Aorta (tissue), 5 donors: ENCODE data around the gene NUP85. TPM values are rescaled to one million over a fixed set of nuclear protein-coding genes. Genes with fewer than 3 reads are reported as not detected.

Experiments
- ATAC-seq: fragments of 200-7000 bp; cut with Tn5 transposase; one replicate; pipeline ENCODE4 v1.9.1; 2022; ENCODE audit warnings: moderate library complexity; ENCODE audit not compliant: low FRiP score
- DNase-seq, 2 donors: peaks; one replicate each; pipeline ENCODE4 v3.0.0-alpha.2; 2020
- H3K27ac ChIP-seq, 2 donors: one replicate each; pipeline ENCODE4 v1.5.1; 2013; ENCODE audit warnings: low read length in 2 of 2, mild to moderate bottlenecking in 2 of 2, moderate library complexity in 2 of 2, control low read depth in 1 of 2, inconsistent platforms in 1 of 2, low read depth in 1 of 2
- H3K27me3 ChIP-seq, 2 donors: one replicate each; pipeline ENCODE4 v1.6.1; 2013; ENCODE audit warnings: control low read depth in 1 of 2, low read length in 1 of 2, mild to moderate bottlenecking in 1 of 2, moderate library complexity in 1 of 2; ENCODE audit not compliant: insufficient read depth in 2 of 2, control insufficient read depth in 1 of 2
- H3K36me3 ChIP-seq, 2 donors: one replicate each; pipeline ENCODE4 v1.6.1; 2013; ENCODE audit warnings: control low read depth in 1 of 2, low read length in 1 of 2, mild to moderate bottlenecking in 1 of 2; ENCODE audit not compliant: insufficient read depth in 2 of 2, control insufficient read depth in 1 of 2
- H3K4me1 ChIP-seq, 2 donors: one replicate each; pipeline ENCODE4 v1.6.1; 2013; ENCODE audit warnings: low read length in 2 of 2, control low read depth in 1 of 2, mild to moderate bottlenecking in 1 of 2, moderate library complexity in 1 of 2; ENCODE audit not compliant: insufficient read depth in 2 of 2, control insufficient read depth in 1 of 2
- H3K4me3 ChIP-seq, 2 donors: one replicate each; pipeline ENCODE4 v1.5.1; 2013; ENCODE audit warnings: low read length in 2 of 2, control low read depth in 1 of 2, mild to moderate bottlenecking in 1 of 2
- H3K9me3 ChIP-seq: one replicate; pipeline ENCODE4 v1.6.1; 2013; ENCODE audit warnings: mild to moderate bottlenecking, low read length; ENCODE audit not compliant: control insufficient read depth
- WGBS, 2 donors: extraction: QIAGEN DNeasy Blood & Tissue Kit; methylation state at CpG; one replicate each; pipeline ENCODE4 v1.1.7; 2013; 5-methylcytosine and 5-hydroxymethylcytosine counted together
- intact Hi-C, 2 donors: fragments of 100-400 bp; cut with DNase I; formaldehyde crosslinking; loops; one replicate each; pipeline versions ENCODE4 v1.14.2 to v1.15.0; 2022
- polyA plus RNA-seq, 2 donors: library from polyadenylated mRNA; stranded (reverse); fragments of 200-250 nt; gene quantifications; one replicate each; pipeline ENCODE4 v1.2.3, GENCODE V29; 2013
- total RNA-seq, 2 donors: library from RNA; stranded (reverse); fragmentation: NEBNext Ultra II Directional; extraction: Animal tissue kit (Norgen Biotek cat#: 25700); gene quantifications; one replicate each; pipeline ENCODE4 v1.2.1, GENCODE V29; 2021
- donor health status: healthy with polysubstance abuse.
- donor health status: Bipolar disorder and iron deficiency.
- donor health status: DM: no; HTN: no; CAD: no.
- donor health status: DM: no; HTN: no; CAD: no.
- donor health status: DM: yes; HTN: yes; CAD: no.

The NUP85 gene
- total and polyA plus RNA-seq, 4 donors, result 17.2 to 99.5 (median 73.6) TPM

DNA sequence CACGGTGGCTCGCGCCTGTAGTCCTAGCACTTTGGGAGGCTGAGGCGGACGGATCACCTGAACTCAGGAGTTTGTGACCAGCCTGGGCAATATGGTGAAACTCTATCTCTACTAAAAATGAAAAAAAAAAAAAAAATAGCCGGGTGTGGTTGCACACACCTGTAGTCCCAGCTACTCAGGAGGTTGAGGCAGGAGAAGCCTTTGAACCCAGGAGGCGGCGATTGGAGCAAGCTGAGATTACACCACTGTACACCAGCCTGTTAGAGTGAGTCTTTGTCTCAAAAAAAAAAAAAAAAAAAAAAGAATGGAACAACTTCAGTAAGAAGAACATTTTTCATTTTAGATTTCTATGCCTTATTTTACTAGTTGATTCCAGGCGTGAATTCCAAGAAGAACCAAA lies 2.7 kb downstream of the NUP85 start:
- Histone ChIP-seq H3K9me3 (no peaks in the 10 kb centered on the region), H3K27me3 (no peaks in the 10 kb centered on the region), H3K27ac (no peak overlapping the region), H3K4me3 (no peak overlapping the region), H3K4me1 (no peaks in the 10 kb centered on the region), H3K36me3 (peaks cover 0 to 3% of the 10 kb centered on the region in 2 donors)
- DNase-seq, result no peak
- intact Hi-C loops, result no loop called here
- WGBS, 2 donors, result 88 to 89% methylated on average over 9 of the region's 9 CpGs
- no peak for ATAC-seq

DNA sequence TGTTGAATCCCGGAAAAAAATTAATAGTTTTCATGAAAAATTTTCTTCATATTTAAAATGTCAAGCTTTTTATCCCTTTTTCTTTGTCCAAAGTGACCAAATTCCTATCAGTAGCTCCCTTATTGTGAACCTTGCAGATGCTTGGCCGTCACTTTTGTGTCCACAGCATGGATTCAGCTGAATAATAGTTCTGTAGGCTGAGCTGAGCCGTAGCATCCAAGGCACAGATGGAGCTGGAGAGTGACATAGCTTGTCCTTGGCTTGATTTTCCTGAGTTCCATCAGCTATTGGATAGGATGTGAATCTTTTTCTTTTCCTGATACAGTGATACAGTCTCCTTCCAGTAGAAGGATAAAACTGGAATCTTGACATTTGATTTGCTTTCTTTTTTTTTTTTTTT lies 3.6 kb downstream of the NUP85 start:
- Histone ChIP-seq H3K9me3 (no peaks in the 10 kb centered on the region), H3K4me3 (no peak overlapping the region), H3K27ac (no peak overlapping the region), H3K27me3 (no peaks in the 10 kb centered on the region), H3K4me1 (no peaks in the 10 kb centered on the region), H3K36me3 (peaks cover 0 to 5% of the 10 kb centered on the region in 2 donors)
- DNase-seq, result no peak
- ATAC-seq, result no peak
- intact Hi-C loops, result no loop called here
- 75 to 77% methylated on average over 3 of the region's 3 CpGs for WGBS, 2 donors

DNA sequence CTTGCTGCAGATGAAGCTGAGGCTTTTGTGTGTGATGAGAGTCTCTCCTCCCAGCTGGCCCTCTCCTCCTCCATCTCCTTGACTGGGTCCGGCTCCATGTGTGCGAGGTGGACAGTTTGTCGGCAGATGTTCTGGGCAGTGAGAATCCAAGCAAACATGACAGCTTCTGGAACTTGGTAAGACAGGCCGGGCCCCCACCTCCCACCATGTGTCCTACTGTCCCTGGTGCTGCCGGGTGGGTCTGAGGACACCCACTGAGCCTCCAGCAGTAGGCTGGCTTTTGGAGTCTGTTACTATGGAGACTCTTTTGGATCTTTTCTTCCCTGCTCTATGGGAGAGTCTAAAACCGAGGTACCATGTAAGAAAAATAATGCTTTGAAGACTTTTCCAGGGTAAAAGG lies 12.7 kb downstream of the NUP85 start:
- Histone ChIP-seq H3K27ac (no peak overlapping the region), H3K27me3 (no peaks in the 10 kb centered on the region), H3K36me3 (peaks cover 2 to 10% of the 10 kb centered on the region in 2 donors), H3K4me3 (no peak overlapping the region), H3K9me3 (no peaks in the 10 kb centered on the region), H3K4me1 (no peaks in the 10 kb centered on the region)
- intact Hi-C loops, result no loop called here
- no peak for DNase-seq
- 87 to 90% methylated on average over 6 of the region's 6 CpGs for WGBS, 2 donors
- no peak for ATAC-seq

DNA sequence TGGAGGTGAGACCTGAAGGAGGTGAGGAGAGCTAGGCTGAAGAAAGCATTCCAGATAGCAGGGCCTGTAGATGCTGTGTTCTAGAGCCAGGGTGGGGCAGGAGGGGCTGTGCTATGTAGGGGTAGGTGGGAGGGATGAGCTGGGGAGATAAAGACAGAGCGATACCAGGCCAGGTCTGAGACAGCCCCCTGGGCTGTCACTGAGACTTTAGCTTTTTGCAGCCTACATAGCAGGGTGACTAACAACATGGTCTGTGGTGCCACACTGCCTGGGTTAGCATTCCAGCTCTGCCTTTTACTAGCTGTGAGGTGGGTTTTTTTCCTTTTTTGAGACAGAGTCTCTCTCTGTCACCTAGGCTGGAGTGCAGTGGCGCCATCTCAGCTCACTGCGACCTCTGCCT lies 14.3 kb downstream of the NUP85 start:
- Histone ChIP-seq H3K27ac (no peak overlapping the region), H3K9me3 (no peaks in the 10 kb centered on the region), H3K4me3 (no peak overlapping the region), H3K4me1 (no peaks in the 10 kb centered on the region), H3K36me3 (peaks cover 2 to 8% of the 10 kb centered on the region in 2 donors), H3K27me3 (no peaks in the 10 kb centered on the region)
- ATAC-seq, result no peak
- WGBS, 2 donors, result 95 to 98% methylated on average over 3 of the region's 3 CpGs
- intact Hi-C loops, result no loop called here
- DNase-seq, result no peak

DNA sequence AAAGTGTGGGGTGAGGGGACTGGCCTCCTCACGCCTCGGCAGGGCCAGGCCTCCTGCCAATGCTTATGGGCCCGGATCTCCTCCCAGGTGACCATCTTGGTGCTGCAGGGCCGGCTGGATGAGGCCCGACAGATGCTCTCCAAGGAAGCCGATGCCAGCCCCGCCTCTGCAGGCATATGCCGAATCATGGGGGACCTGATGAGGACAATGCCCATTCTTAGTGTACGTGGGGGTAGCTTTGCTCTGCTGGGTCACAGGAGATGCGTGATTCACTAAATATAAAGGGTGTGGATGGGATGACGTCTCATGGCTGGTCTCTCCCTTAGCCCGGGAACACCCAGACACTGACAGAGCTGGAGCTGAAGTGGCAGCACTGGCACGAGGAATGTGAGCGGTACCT lies 19.5 kb downstream of the NUP85 start:
- ATAC-seq, result no peak
- no peak overlapping the region for H3K27ac ChIP-seq
- intact Hi-C loops, result no loop called here

DNA sequence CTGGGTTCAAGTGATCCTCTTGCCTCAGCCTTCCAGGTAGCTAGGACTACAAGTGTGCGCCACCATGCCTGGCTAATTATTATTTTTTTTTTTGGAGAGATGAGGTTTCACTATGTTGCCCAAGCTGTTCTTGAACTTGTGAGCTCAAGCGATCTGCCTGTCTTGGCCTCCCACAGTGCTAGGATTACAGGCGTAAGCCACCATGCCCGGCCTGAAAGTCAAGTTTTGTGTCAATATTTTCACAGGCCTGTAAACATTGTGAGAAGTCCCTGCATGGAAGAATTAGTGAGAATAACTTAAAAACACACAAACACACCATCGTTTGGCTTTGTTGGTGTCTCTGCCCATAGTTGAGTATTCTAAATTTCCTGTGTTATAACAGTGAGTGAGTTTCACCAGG lies 22.2 kb downstream of the NUP85 start:
- Histone ChIP-seq H3K4me3 (no peak overlapping the region), H3K9me3 (no peaks in the 10 kb centered on the region), H3K36me3 (peaks cover 0 to 7% of the 10 kb centered on the region in 2 donors), H3K27ac (no peak overlapping the region), H3K4me1 (no peaks in the 10 kb centered on the region), H3K27me3 (no peaks in the 10 kb centered on the region)
- DNase-seq (no peak), ATAC-seq (no peak)
- intact Hi-C loops, result no loop called here
- WGBS, 2 donors, result 86 to 89% methylated on average over 5 of the region's 5 CpGs

More for the DNA sequence above, 19.5 kb downstream of the NUP85 start:
- no peak for DNase-seq
- Histone ChIP-seq H3K27me3 (no peaks in the 10 kb centered on the region), H3K4me3 (no peak overlapping the region), H3K4me1 (no peaks in the 10 kb centered on the region), H3K36me3 (peaks cover 0 to 7% of the 10 kb centered on the region in 2 donors), H3K9me3 (no peaks in the 10 kb centered on the region)
- 73 to 74% methylated on average over 14 of the region's 14 CpGs for WGBS, 2 donors

DNA sequence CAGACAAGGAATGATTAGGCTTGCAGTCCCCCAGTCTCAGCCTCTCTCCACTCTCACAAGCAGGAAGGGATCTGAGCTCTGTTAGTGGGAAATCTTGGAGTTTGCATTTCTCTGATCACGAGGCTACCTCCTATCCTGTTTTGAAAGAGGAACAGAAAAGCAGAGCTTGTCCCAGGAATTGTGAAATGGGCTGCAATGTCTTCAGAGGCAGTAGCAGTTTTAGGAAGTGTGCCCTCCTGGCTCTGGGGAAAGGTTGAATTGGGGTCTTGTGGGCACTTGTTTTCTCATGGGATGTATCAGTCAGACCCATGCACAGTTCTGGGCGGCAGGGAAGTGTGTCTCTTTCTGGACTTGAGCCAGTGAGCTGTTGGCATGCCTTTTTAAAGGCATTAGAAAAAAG lies 22.8 kb downstream of the NUP85 start:
- intact Hi-C loops, result no loop called here
- H3K36me3 ChIP-seq, result peaks cover 0 to 9% of the 10 kb centered on the region in 2 donors
- H3K27me3 ChIP-seq, result no peaks in the 10 kb centered on the region
- no peaks in the 10 kb centered on the region for H3K4me1 ChIP-seq
- DNase-seq, result no peak
- H3K27ac ChIP-seq, result no peak overlapping the region
- H3K4me3 ChIP-seq, result no peak overlapping the region
- no peaks in the 10 kb centered on the region for H3K9me3 ChIP-seq
- WGBS, 2 donors, result 30 to 44% methylated on average over 2 of the region's 2 CpGs
- peak; percentile 16 for ATAC-seq

DNA sequence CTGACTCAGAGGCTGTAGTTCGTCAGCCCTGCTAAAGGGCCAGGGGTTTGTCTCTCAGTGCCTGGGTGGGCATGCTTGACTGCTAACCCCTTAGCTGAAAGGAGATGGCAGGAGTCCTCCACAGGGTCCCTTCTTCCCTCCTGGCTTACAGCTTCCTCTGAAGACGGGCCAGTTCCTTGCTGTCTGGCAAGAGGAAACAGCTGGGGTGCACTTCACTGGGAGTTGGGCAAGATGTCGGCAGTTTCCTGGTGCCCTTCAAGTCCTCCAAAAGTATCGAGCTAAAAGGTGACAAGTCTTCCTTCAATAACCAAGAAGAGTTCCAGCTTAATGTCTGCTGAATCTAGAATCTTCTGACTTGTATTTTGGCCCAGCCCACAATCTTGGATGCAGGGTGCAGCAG lies 23.4 kb downstream of the NUP85 start:
- Histone ChIP-seq H3K27ac (no peak overlapping the region), H3K27me3 (no peaks in the 10 kb centered on the region), H3K4me3 (no peak overlapping the region), H3K9me3 (no peaks in the 10 kb centered on the region), H3K36me3 (peaks cover 0 to 9% of the 10 kb centered on the region in 2 donors), H3K4me1 (no peaks in the 10 kb centered on the region)
- 78 to 83% methylated on average over 4 of the region's 4 CpGs for WGBS, 2 donors
- intact Hi-C loops, result no loop called here
- DNase-seq (no peak), ATAC-seq (peak; percentile 50)

DNA sequence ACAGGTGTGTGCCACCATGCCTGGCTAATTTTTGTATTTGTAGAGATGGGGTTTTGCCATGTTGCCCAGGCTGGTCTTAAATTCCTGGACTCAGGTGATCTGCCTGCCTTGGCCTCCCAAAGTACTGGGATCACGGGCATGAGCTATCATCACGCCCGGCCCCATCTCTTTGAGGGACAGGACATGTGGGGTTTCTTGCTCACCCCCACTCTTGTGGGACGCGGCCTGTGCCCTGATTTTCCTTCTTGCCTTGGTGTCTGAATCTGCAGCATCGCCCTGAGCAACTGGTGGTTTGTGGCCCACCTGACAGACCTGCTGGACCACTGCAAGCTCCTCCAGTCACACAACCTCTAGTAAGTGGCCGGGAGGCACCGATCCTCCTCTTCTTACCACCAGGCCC lies 25.6 kb downstream of the NUP85 start:
- ATAC-seq (no peak), DNase-seq (no peak)
- no peaks in the 10 kb centered on the region for H3K4me1 ChIP-seq
- no peak overlapping the region for H3K4me3 ChIP-seq
- peaks cover 0 to 8% of the 10 kb centered on the region in 2 donors for H3K36me3 ChIP-seq
- intact Hi-C loops, result no loop called here
- H3K27me3 ChIP-seq, result no peaks in the 10 kb centered on the region
- no peaks in the 10 kb centered on the region for H3K9me3 ChIP-seq
- 88 to 95% methylated on average over 8 of the region's 8 CpGs for WGBS, 2 donors
- H3K27ac ChIP-seq, result no peak overlapping the region
